GM10248 (cell line): Measurements from ENCODE around the gene PSMB11.
"Not testable (repeated sequence)": the region's sequence is repeated elsewhere in the genome, so short reads cannot be mapped to it uniquely, and the experiment has no call there.

Source experiments
- CTCF ChIA-PET: fragments of 300-600 bp; sonication (Branson Sonifier 250); formaldehyde crosslinking; extraction: SDS; loops from one replicate; lab custom pipeline; 2021; ENCODE audit warnings: antibody characterized with exemption; lab: Yijun Ruan, JAX
- POLR2A ChIA-PET: fragments of 350-650 bp; sonication (Branson Sonifier 250); formaldehyde crosslinking; extraction: SDS; loops from one replicate; lab custom pipeline; 2020; ENCODE audit warnings: antibody characterized with exemption; lab: Yijun Ruan, JAX
- DNase-seq: peaks from one replicate; pipeline ENCODE4 v3.0.0; 2012; ENCODE audit errors: extremely low spot score
- TF ChIP-seq, protein P1 (sequence below): IDR thresholded peaks from 2 replicates; pipeline ENCODE4 v1.5.1; 2012; ENCODE audit warnings: mild to moderate bottlenecking, low read depth; ENCODE audit errors: extremely low read depth, missing control alignments, control extremely low read depth

PSMB11 gene

GRCh38 chr14:22997676-22998323 is 44.2 kb upstream of the PSMB11 start:
- no peak for DNase-seq
- POLR2A ChIA-PET = no interaction called here
- CTCF ChIA-PET = interaction anchor here (1.4 to 18.9 kb wide), 6 partner anchors 8 to 60 kb away, joined by 3 to 834 read pairs (median 74); partner anchors contain the start of genes AJUBA, CDH24 and PSMB5
- TF ChIP-seq, protein P1, sequence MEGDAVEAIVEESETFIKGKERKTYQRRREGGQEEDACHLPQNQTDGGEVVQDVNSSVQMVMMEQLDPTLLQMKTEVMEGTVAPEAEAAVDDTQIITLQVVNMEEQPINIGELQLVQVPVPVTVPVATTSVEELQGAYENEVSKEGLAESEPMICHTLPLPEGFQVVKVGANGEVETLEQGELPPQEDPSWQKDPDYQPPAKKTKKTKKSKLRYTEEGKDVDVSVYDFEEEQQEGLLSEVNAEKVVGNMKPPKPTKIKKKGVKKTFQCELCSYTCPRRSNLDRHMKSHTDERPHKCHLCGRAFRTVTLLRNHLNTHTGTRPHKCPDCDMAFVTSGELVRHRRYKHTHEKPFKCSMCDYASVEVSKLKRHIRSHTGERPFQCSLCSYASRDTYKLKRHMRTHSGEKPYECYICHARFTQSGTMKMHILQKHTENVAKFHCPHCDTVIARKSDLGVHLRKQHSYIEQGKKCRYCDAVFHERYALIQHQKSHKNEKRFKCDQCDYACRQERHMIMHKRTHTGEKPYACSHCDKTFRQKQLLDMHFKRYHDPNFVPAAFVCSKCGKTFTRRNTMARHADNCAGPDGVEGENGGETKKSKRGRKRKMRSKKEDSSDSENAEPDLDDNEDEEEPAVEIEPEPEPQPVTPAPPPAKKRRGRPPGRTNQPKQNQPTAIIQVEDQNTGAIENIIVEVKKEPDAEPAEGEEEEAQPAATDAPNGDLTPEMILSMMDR = no peak

GRCh38 chr14:22998329-22999012 is 43.5 kb upstream of the PSMB11 start:
- CTCF ChIA-PET = interaction anchor here (10.4 to 18.9 kb wide), 2 partner anchors 14 to 59 kb away, joined by 218 to 834 read pairs; partner anchors contain the start of genes AJUBA and CDH24
- TF ChIP-seq, protein P1 = no peak
- DNase-seq = no peak
- POLR2A ChIA-PET = no interaction called here

- TF ChIP-seq, protein P1 = no peak
- DNase-seq = no peak
- POLR2A ChIA-PET = interaction anchor here (0.5 kb wide), 1 partner anchor 108 kb away, joined by 4 read pairs; no protein-coding TSS in a partner anchor
- CTCF ChIA-PET = interaction anchor here (1.3 to 10.4 kb wide), 5 partner anchors 7 to 68 kb away, joined by 5 to 218 read pairs (median 14); partner anchors contain the start of genes AJUBA and CDH24
Measured at GRCh38 chr14:23000860-23001259, 41.2 kb upstream of the PSMB11 start.

- ChIA-PET CTCF (interaction anchor here (1.2 to 8.6 kb wide), 6 partner anchors 8 to 73 kb away, joined by 3 to 91 read pairs (median 6); partner anchors contain the start of gene CDH24), POLR2A (no interaction called here)
- TF ChIP-seq, protein P1 = no peak
- no peak for DNase-seq
Measured at GRCh38 chr14:23002592-23002991, 39.4 kb upstream of the PSMB11 start.

- DNase-seq, POLR2A ChIA-PET: not testable (repeated sequence)
- CTCF ChIA-PET = interaction anchor here (1.2 to 8.6 kb wide), 5 partner anchors 10 to 66 kb away, joined by 3 to 91 read pairs (median 5); no protein-coding TSS in a partner anchor
Measured at GRCh38 chr14:23004274-23004673, 37.7 kb upstream of the PSMB11 start.

DNA sequence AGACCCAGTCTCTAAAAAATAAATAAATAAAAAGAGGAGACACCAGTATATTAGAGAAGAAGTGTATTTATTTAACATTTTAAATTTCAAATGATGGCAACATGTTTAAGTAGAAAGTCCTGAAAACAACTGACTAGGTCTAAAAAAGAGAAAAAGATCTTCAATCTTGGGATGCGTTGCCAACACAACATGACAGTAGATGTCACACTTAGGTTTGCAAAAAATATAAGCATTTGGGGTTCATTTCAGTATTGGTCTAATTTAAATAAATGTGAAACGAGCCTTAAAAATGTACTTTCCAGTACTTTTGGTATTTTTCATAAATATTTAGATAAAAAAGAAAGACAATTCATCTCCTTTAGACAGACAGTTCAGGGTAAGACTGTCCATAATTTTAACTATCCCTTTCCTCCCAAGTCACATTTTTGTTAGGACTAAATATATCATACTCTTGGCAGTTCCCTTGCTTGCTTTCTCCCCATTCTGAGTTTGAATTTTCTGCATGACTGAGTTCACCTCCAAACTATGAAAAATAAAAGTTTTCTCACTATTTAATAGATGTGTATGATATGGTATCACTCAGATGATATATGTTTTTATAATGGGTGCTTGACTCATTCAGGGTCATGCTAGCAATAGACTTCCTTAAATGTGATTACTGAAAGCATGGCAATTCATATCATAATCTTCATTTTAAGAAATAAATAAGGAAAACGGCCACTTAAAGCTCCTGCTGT is 36.4 kb upstream of the PSMB11 start:
- ChIA-PET CTCF (interaction anchor here (0.8 to 8.6 kb wide), 15 partner anchors 11 to 75 kb away, joined by 3 to 91 read pairs (median 11); partner anchors contain the start of genes CDH24, HAUS4 and PRMT5), POLR2A (interaction anchor here (1.3 kb wide), 1 partner anchor 11 kb away, joined by 3 read pairs; no protein-coding TSS in a partner anchor)
- no peak for DNase-seq

More for the DNA sequence above, 36.4 kb upstream of the PSMB11 start:
- TF ChIP-seq, protein P1 = no peak
